NCI-H2029 (cell line): ENCODE results near the gene NAB2.
"Not testable (repeated sequence)": the region's sequence is repeated elsewhere in the genome, so short reads cannot be mapped to it uniquely, and the experiment has no call there.

Source experiments
- DNase-seq: peaks from one replicate; lab custom pipeline; 2025; lab: John Stamatoyannopoulos, UW

The NAB2 gene

DNA sequence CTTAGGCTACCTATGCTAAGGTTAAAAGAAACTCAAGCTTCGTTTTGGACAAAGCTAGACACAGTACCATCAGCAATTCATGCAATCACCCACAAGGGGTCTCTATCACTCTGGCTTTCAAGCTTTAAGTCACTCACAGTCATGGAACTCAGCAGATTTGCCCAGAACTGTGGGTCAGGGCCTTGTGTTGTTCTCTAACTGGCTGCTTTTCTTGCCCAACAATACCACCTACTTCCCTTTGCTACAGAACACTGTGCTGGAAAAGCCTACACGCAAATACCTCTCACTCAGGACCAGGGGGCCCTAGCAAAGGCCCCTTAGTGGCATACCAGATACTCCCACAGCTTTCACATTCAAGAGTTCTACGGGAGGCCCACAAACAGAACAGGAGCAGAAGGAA lies 19.4 kb upstream of the NAB2 start:
- DNase-seq, result peak; percentile 43

DNA sequence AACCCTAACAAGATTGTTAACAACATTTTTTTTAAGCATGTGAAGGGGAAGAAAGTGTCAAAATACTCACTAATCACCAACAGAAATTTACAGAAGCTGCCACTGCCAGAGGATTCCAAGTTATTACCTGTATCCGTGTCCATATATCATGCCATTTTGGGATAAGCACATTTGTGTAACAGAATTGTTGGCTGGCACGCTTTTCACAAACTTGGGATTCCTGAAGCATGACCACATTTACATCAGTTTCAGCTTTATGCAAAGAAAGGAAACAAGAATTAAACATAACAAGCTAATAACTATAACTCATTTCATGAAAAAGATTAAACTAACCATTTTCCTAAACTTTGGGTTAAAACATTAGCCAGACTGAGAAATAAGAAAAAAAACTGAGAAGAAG lies 16.3 kb upstream of the NAB2 start:
- DNase-seq, result no peak

DNA sequence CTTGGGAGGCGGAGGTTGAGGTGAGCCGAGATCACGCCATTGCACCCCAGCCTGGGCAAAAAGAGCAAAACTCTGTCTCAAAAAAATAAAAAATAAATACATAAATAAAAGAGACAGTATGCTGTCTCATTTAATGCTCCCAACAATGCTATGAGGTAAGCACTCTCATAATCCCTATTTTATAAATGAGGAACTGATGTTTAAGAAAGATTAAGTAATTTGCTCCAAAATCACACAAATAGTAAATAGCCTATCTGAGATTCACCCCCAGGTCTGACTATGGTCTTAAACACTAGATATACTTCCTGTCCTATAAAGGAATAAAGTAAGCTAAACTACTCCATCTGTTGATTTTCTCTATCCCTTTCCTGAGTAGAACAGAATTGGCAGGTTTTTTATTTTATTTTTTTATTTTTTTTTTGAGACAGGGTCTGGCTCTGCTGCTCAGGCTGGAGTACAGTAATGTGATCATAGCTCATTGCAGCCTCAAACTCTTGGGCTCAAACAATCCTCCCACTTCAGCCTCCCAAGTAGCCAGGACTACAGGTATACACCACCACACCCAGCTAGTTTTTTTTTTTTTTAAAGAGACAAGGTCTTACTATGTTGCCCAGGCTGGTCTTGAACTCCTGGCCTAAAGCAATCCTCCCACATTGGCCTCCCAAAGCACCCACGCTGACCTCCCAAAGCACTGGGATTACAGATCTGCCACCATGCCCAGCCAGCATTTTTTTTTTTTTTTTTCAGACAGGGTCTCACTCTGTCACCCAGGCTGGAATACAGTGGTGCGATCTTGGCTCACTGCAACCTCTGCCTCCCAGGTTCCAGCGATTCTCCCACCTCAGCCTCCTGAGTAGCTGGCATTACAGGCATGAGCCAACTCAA lies 15.1 kb upstream of the NAB2 start:
- DNase-seq, result not testable (repeated sequence)

DNA sequence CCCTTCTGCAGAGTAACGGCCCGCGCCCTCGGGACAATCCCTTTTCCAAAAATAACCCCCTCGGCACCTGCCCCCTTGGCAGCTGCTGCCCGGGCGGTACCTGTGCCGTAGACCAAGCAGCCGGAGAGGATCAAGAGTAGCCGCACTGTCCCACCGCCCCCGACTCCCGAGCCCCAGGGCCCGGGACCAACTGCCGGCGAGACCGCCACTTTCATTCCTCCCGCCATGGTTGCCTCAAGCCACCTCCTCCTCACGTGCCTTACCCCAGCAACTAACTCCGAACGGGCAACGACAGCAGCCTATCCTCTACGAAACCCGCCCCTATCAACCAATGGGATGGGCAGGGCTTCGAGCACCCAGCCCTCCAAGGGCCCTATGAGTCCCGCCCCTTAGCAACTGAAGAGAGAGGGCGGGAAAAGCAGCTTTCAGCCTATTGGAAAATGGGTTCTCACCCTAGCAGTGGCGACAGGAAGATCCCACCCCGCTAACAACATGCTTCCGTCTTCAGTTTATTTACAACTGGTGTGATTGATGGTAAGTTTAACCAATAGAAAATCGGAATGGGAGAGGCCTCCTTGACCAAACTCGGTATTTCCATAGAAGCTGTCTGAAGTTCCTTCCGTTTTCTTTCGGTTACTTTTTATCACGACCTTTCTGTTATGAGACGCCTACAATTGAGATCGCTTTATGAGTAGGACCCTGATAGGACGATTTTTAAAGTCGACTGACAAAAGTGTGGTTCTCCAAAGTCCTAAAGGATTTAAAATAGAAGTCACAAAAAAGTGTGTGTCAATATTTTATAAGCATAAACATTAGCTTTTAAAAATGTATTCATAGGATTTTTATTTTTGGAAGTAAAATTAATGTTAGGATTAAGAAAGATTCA lies 10.2 kb upstream of the NAB2 start, which contains the start of gene NEMP1:
NEMP1 (minus strand) TSS at position 273 of the 886 bp plus-strand sequence; CDS start at position 227, 46 bp downstream.
- DNase-seq, result peak; percentile 100

DNA sequence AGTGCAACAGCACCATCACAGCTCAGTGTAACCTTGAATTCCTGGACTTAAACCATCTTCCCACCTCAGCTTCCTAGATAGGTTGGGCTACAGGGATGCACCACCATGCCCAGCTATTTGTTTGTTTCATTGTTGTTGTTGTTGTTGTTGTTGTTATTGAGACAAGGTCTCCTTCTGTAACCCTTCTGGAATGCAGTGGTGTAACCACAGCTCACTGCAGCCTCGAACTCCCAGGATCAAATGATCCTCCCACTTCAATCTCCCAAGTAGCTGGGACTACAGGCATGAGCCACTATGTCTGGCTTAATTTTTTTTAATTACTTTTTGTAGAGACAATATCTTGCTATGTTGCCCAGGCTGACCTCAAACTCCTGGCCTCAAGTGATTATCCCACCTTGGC lies 9.1 kb upstream of the NAB2 start:
- DNase-seq, result no peak

DNA sequence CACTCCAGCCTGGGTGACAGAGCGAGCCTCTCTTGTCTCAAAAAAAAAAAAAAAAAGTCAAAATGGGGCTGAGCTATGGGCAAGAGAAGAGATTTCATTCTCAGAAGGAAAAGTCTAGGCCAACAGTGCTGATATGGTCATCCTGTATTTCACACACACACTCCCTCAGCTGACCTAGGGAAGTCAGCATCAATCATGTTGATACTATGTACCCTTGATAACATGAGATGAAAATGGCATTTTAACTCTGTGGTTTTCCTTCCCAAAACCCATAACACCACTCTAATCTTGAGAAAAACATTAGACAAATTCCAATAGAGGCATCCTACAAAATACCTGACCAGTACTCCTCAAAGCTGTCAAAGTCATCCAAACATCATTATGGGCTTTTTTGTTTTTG lies 8.1 kb upstream of the NAB2 start:
- DNase-seq, result no peak

DNA sequence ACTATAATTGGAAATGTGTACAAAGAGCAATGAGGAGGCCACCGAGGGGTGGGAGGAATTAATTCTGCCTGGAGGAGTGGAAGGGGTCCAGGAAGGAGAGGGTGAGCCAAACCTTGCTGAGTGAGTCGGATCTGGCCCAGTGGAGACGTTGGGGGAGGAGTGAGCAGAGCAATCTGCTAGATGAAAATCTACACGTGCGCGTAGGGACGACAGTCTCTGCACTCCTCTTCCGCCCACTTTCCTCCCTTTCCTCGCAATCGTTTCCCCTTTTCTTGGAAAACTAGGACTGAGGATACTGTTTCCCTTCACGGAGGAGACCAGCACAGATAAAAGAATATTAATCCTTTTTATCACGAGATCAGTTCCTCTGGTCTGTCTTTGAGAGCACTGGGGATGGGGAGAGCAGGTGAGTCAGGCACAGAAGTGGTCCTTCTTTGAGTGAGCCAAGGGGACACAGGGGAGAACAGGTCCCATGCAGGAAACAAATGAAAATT lies 2.9 kb upstream of the NAB2 start:
- DNase-seq, result no peak

DNA sequence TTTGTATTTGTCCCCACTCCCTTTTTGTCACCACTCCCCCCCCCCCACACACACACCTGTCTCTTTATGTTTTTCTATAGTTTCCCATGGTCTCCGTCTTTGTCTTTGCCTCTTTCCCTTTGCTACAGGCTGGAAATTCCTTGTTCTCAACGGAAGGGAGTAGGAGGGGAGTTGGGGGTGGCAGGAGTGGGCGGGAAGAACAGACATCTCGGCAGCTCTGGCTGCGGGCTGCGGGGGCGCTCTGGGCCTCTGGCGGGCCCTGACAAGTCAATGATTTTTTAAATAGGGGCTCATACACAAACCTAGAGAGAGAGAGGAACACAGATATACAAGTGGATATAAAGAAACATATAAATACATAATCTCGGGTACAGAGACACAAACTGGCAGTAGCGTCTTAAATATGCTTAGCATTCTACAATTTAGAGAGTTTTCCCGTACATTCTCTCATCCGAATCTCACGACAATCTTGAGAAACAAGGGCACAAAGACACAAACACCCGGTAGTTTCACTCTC lies 2.4 kb upstream of the NAB2 start:
- DNase-seq, result no peak

DNA sequence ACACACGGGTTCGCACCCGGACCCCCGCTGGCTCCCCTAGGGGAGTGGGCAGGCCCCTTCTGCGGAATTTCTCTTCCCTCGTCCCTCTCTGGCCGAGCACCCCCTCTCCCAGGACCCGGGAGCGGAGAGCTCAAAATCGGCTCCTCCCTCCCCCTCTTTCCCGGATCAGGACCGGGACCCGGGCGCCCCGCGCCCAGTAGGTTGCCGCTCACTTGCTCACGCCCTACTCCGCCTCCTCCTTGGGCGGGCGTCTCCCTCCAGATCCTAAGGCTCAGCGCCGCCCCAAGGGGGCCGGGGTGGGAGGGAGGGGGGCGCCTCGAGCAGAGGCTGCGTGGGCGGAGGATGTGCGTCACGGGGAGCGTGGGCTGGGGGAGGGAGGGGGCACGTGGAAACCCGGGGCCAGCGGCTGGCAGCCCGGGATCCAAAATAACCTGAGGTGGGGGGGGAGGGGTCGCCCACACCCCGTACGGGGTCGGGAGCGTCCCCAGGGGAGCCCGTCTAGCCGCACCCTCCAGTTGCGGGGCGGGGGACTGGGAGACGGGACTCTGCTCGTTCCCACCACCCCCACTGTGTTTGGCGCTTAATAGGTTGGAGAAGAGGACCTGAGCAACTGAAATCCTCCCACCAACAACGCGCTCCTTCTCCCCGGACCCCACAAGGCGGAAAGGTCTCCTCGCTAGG lies 1.8 kb upstream of the NAB2 start:
- DNase-seq, result no peak

DNA sequence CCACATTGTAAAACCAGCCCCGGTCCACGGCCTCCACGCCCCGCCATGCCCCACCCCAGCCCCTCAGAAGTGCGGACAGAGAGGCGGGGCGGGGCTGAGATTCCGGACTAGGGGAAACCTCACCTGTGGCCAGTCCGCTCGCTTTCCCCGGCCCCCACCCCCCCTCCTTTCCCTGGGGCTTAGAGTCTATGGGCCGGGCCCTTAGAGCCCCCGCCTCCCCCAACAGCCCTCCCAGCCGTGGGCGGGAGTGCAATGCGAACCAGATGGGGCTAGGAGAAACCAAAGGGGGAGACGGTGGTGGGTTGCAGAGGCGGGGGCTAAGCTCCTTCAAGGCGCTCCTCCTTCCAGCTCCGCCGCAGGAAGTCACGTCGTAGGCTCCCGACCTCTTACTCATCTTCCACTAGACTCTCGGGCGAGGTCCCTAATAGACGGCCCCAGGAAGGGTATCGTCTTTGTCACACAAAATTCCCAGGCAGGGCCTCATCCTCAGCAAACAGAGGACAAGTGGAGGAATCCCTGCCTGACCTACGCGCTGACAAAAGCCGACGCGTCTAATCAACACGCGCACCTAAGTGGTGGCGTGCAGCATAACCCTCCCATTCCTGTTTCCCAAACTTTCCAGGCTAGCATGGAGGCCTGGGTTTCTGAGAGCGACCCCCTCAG lies 1.1 kb upstream of the NAB2 start:
- peak; percentile 20 for DNase-seq

DNA sequence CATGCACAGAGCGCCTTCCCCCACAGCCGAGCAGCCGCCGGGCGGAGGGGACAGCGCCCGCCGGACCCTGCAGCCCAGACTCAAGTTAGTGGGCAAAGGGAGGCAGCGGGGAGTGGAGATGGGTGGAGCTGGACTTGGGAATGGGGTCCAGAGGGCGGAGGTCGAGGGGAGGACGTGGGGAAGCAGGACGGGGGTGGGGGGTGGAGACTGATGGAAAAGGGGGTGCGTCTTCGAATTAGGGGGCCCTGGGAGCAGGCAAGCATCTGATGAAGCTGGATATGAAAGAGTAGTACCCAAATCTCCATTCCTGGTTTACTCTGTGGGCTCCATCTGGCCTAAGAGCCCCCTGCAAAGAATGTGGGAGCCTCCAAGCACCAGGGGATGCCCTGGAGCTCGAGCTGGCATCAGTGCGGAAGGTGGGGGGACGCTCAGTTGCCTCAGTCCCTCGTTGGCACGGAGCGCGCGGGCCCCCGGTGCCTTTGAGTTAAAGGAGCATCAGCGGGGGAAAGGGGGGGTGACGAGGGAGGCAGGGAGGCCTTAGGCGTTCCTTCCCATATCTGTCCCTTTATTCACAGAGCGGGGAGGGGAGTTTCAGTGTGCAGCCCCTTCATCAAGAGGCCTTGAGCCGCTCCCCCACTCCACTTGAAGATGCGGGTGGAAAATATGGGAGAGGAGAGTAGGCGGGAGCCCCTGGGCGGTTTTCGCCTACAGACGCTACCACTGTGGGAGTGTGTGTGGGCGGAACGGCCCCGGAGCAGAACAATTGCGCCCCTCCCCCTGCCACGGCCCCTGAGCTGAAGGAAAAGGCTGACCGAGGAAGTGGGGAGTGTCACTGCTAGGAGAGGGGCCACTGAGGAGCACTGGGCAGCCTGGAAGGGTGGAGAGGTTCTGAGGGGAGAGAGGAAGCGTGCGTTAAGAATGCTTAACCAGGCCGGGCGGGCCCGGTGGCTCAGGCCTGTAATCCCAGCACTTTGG lies 644 bp downstream of the NAB2 start:
- no peak for DNase-seq

DNA sequence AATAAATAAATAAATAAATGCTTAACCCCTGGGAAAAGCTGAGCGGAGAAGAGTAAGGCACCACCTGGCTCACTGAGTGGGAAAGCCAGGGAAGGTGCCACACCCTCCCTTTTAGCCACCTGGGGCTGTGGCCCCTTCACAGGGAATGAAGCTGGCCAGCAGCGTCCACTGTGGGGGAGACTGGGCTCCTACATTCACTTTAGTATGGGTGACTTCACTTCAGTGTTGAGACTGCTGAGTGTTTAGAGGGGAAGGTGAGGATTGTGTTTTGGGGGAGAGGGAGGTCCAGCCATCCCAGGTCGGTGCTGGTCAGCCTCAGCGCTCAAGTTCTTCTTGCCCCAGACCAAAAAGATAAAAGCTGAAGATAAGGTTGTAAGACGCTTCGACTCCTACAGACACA lies 1.6 kb downstream of the NAB2 start:
- DNase-seq, result no peak

DNA sequence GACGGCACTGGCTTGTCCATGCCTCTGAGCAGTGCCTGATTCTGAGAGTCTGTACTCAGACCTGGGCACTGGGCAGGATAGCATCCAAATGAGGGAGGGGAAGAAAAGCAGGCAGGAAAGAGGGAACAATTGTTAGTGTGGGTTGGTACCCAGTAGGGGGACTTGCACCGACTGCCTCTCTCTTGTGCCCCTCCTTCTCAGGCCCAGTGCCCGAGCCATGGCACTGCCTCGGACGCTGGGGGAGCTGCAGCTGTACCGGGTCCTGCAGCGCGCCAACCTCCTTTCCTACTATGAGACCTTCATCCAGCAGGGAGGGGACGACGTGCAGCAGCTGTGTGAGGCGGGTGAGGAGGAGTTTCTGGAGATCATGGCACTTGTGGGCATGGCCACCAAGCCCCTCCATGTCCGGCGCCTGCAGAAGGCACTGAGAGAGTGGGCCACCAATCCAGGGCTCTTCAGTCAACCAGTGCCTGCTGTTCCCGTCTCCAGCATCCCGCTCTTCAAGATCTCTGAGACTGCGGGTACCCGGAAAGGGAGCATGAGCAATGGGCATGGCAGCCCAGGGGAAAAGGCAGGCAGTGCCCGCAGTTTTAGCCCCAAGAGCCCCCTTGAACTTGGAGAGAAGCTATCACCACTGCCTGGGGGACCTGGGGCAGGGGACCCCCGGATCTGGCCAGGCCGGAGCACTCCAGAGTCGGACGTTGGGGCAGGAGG lies 2.2 kb downstream of the NAB2 start:
- no peak for DNase-seq

DNA sequence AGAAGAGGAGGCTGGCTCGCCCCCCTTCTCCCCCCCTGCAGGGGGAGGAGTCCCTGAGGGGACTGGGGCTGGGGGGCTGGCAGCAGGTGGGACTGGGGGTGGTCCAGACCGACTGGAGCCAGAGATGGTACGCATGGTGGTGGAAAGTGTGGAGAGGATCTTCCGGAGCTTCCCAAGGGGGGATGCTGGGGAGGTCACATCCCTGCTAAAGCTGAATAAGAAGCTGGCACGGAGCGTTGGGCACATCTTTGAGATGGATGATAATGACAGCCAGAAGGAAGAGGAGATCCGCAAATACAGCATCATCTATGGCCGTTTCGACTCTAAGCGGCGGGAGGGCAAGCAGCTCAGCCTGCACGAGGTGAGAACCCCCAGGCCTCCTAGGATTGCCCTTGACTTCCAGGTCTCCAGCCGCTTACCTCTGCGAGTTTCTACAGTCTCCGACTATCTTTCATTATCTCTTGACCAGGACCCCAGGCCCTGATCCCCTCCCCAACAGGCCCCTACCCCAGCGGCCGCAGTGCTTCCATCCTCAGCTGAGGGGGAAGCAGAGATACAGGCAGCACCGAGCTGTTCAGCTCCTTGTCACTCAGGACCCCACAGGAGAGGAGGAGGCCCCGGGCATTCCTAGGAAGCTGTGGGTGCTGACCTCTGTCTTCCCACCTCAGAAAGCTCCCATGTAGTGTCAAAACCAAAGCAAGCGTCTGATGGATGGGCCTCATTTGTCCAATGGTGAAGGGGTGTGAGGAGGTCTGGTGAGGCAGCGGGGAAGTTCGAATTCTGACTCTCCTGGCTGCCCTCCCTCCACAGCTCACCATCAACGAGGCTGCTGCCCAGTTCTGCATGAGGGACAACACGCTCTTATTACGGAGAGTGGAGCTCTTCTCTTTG lies 3.0 kb downstream of the NAB2 start:
- no peak for DNase-seq

DNA sequence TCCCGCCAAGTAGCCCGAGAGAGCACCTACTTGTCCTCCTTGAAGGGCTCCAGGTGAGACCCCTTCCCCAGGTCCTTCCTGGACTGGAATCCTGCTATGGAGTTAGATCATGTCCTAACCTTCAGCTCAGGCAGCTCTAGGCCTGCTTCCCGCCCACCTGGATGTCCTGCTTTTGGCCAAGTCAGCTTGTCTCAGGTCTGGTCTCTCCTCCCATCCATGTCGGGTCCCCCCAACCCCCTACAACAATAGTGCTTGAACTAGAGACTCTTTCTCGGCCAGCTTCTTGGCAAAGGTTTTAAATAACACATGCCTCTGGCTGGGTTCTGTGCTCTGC lies 3.6 kb downstream of the NAB2 start:
- no peak for DNase-seq

DNA sequence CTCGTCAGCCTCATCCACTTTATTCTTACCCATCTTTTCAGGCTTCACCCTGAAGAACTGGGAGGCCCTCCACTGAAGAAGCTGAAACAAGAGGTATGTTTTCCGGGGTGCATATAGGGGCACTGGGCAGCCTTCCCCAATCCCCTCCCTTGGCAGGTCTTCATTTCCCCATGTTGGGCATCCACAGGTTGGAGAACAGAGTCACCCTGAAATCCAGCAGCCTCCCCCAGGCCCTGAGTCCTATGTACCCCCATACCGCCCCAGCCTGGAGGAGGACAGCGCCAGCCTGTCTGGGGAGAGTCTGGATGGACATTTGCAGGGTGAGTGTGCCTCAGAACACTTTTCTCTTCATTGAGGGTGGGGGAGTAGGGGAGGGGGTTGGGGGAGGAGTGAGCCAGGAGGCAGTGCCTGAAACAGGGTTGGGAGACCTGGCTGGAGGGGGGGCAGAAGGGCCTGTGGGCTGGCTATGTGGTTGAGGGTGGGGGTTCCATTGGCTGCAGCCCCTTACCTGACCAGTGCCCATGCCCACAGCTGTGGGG lies 4.0 kb downstream of the NAB2 start:
- DNase-seq, result no peak

DNA sequence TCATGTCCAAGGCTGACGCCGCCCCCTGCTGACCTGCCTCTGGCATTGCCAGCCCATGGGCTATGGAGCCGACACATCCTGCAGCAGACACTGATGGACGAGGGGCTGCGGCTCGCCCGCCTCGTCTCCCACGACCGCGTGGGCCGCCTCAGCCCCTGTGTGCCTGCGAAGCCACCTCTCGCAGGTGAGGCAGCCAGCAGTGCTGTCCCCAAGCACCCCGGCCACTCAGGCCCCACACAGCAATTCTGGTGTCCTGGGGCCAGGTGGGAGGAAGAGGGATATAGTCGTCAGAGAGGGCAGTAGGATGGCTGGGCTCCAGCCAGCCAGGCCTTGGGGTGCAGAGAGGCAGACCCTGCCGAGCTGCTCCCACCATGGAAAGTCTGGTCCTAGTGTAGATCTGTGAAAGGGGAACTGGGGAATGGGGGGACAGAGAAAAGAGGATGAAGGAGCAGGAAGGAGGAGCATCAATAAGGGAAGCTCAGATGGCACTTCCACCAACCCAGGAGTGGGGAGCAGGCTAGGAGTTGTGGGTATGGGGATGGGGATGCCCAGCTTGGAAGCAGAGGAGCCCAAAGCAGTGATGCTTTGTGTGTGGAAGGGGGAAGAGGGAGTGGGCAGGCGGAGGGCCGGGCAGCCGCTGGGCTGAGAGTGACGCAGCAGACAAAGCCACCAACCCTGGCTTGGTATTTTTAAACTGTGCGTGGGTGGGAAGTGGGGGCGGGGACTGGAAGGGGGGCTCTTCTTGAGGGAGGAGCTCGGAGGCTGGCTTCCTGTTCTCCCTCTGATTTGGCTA lies 4.7 kb downstream of the NAB2 start:
- no peak for DNase-seq
